Endothelial cell of umbilical vein (primary cell): ENCODE results near the gene NR6A1. TPM values are rescaled to one million over a fixed set of nuclear protein-coding genes. Genes with fewer than 3 reads are reported as not detected.

Experiments
- BruUV-seq: library from RNA; stranded (reverse); fragments of 400-500 nt; replicated peaks from 2 replicates; lab custom pipeline; 2021; lab: Mats Ljungman, UMichigan
- CTCF ChIA-PET: fragments of 300-600, 350-600 bp; sonication (Branson Sonifier 250); formaldehyde crosslinking; loops from one replicate; lab custom pipeline; 2021; ENCODE audit warnings: antibody characterized with exemption, inconsistent platforms; lab: Charles Lee
- POLR2A ChIA-PET: fragments of 300-600, 350-600 bp; sonication (Branson Sonifier 250); formaldehyde crosslinking; loops from one replicate; lab custom pipeline; 2021; ENCODE audit warnings: antibody characterized with exemption, inconsistent platforms; lab: Charles Lee
- DNase-seq: peaks from one replicate; pipeline ENCODE4 v3.0.0-alpha.2; 2011; ENCODE audit warnings: low read depth, low spot score
- FAIRE-seq: peaks from 2 replicates; lab custom pipeline; 2011; peaks lifted over from hg19 to GRCh38; lab: Jason Lieb, UNC
- H2AFZ ChIP-seq: 2 replicates; pipeline ENCODE4 v1.6.0; 2012; ENCODE audit warnings: low read depth, low read length, control low read depth, inconsistent platforms
- H3K27ac ChIP-seq: 2 replicates; pipeline ENCODE4 v1.5.1; 2011; ENCODE audit warnings: low read depth, mild to moderate bottlenecking, control low read depth, low read length, moderate library complexity; ENCODE audit not compliant: insufficient read depth
- H3K27me3 ChIP-seq, 2 experiments: 2 replicates each; pipeline versions ENCODE4 v1.6.0 to v1.6.1; 2011; ENCODE audit warnings: low read length in 2 of 2, mixed read lengths in 1 of 2; ENCODE audit not compliant: control insufficient read depth in 2 of 2, insufficient read depth in 2 of 2
- H3K36me3 ChIP-seq, 2 experiments: 2 replicates in 1 of 2; 3 replicates in 1 of 2; pipeline ENCODE4 v1.5.1; 2011; ENCODE audit warnings: low read length in 2 of 2, mild to moderate bottlenecking in 1 of 2, moderate library complexity in 1 of 2; ENCODE audit not compliant: control insufficient read depth in 2 of 2, insufficient read depth in 2 of 2; ENCODE audit errors: extremely low read depth in 1 of 2
- H3K4me1 ChIP-seq: 3 replicates; pipeline ENCODE4 v1.5.1; 2011; ENCODE audit warnings: mild to moderate bottlenecking, low read length; ENCODE audit not compliant: control insufficient read depth, insufficient read depth; ENCODE audit errors: extremely low read depth
- H3K4me2 ChIP-seq: 2 replicates; pipeline ENCODE4 v1.6.1; 2011; ENCODE audit warnings: low read length, control low read depth, mixed read lengths; ENCODE audit not compliant: insufficient read depth
- H3K4me3 ChIP-seq, 3 experiments: fragments of 200-600 bp in 1 of 3; sonication (generic), shearing (Covaris generic) in 1 of 3; replicated peaks in 1 of 3; 2 replicates each; pipeline ENCODE4 v1.5.1; 2011 to 2016; ENCODE audit warnings: control low read depth in 3 of 3, low read length in 3 of 3, mild to moderate bottlenecking in 2 of 3, inconsistent platforms in 1 of 3, low read depth in 1 of 3, moderate library complexity in 1 of 3; ENCODE audit not compliant: insufficient read depth in 1 of 3
- H3K79me2 ChIP-seq: 2 replicates; pipeline ENCODE4 v1.6.0; 2012; ENCODE audit warnings: low read length, inconsistent platforms; ENCODE audit not compliant: control insufficient read depth, insufficient read depth
- H3K9ac ChIP-seq: replicated peaks from 2 replicates; pipeline ENCODE3; 2011; ENCODE audit warnings: low read length, control low read depth; ENCODE audit not compliant: insufficient read depth; ENCODE audit errors: extremely low read depth
- H3K9me1 ChIP-seq: replicated peaks from 3 replicates; pipeline ENCODE4 v1.6.0; 2011; ENCODE audit warnings: mild to moderate bottlenecking, low read length; ENCODE audit not compliant: control insufficient read depth, insufficient read depth; ENCODE audit errors: extremely low read depth
- H3K9me3 ChIP-seq: replicated peaks from 2 replicates; pipeline ENCODE4 v1.5.1; 2012; ENCODE audit warnings: low read length, inconsistent platforms; ENCODE audit not compliant: control insufficient read depth, insufficient read depth
- H4K20me1 ChIP-seq: replicated peaks from 2 replicates; pipeline ENCODE3; 2011; ENCODE audit warnings: mild to moderate bottlenecking, low read length; ENCODE audit not compliant: control insufficient read depth, insufficient read depth; ENCODE audit errors: extremely low read depth
- CTCF ChIP-seq, 2 donors: IDR thresholded peaks; 1 replicate in 1 of 2; 2 replicates in 1 of 2; pipeline ENCODE4 v1.5.1; 2011; ENCODE audit warnings: low read length in 2 of 2, mild to moderate bottlenecking in 2 of 2, moderate library complexity in 2 of 2, control low read depth in 1 of 2, inconsistent platforms in 1 of 2, low read depth in 1 of 2; ENCODE audit not compliant: insufficient read depth in 1 of 2; ENCODE audit errors: extremely low read depth in 1 of 2
- EZH2 ChIP-seq: IDR thresholded peaks from 2 replicates; pipeline ENCODE4 v1.6.1; 2012; ENCODE audit warnings: borderline replicate concordance, low read depth, mild to moderate bottlenecking, moderate library complexity, low read length, inconsistent platforms; ENCODE audit not compliant: severe bottlenecking
- FOS ChIP-seq: IDR thresholded peaks from 2 replicates; pipeline ENCODE4 v1.6.1; 2011; ENCODE audit warnings: mild to moderate bottlenecking, low read length, moderate library complexity, borderline replicate concordance; ENCODE audit not compliant: insufficient read depth
- GATA2 ChIP-seq: IDR thresholded peaks from 2 replicates; pipeline ENCODE4 v1.7.0; 2011; ENCODE audit warnings: low read depth, mild to moderate bottlenecking, moderate library complexity, mixed read lengths, low read length; ENCODE audit not compliant: insufficient read length, insufficient read depth
- JUN ChIP-seq: IDR thresholded peaks from 2 replicates; pipeline ENCODE4 v1.6.1; 2011; ENCODE audit warnings: borderline replicate concordance, low read depth; ENCODE audit not compliant: insufficient read length, insufficient read depth
- MAX ChIP-seq: IDR thresholded peaks from 2 replicates; pipeline ENCODE4 v1.6.1; 2011; ENCODE audit not compliant: insufficient read depth, insufficient read length
- MYC ChIP-seq: IDR thresholded peaks from one replicate; pipeline ENCODE4 v1.6.1; 2011; ENCODE audit warnings: mild to moderate bottlenecking, low read depth, low read length
- POLR2A ChIP-seq: IDR thresholded peaks from 2 replicates; pipeline ENCODE4 v1.6.1; 2012; ENCODE audit warnings: low read depth, mild to moderate bottlenecking, control low read depth, low read length
- POLR2AphosphoS5 ChIP-seq: IDR thresholded peaks from 2 replicates; pipeline ENCODE4 v1.6.1; 2012; ENCODE audit warnings: low read depth, mild to moderate bottlenecking, control low read depth, low read length, moderate library complexity; ENCODE audit not compliant: insufficient read depth
- dilution Hi-C: fragments of 300-500 bp; cut with MboI; formaldehyde crosslinking; loops from one replicate; pipeline ENCODE4 v1.15.0; 2019; ENCODE audit warnings: low sequenced_read_pairs; ENCODE audit not compliant: extremely low pct_ligation_motif_present
- intact Hi-C: fragments of 100-400 bp; cut with micrococcal nuclease; formaldehyde crosslinking; loops from one replicate; pipeline ENCODE4 v1.10.0; 2022
- polyA plus RNA-seq, 4 experiments: library from polyadenylated mRNA; depleted of rRNA in 3 of 4; stranded (reverse) in 3 of 4; unstranded in 1 of 4; fragments of >200 nt; gene quantifications; 2 replicates each; pipeline versions ENCODE4 v1.2.1 to v1.2.3, GENCODE V29; 2011 to 2012; ENCODE audit warnings: missing spikeins in 1 of 4
- total RNA-seq: library from RNA; stranded (reverse); gene quantifications from 2 replicates; pipeline ENCODE4 v1.2.3, GENCODE V29; 2021

The NR6A1 gene
- total and polyA plus RNA-seq, 2 donors (not counting 3 experiments of a cell fraction or from before 2014, with no cell fraction given): 0.17 to 1.2 TPM

- Histone ChIP-seq H3K9me1 (no peaks in the 10 kb centered on the region), H4K20me1 (no peaks in the 10 kb centered on the region), H3K27ac (no peak overlapping the region), H3K79me2 (no peaks in the 10 kb centered on the region), H3K9me3 (no peaks in the 10 kb centered on the region), H3K36me3 (no peaks in the 10 kb centered on the region), H2AFZ (no peak overlapping the region), H3K4me3 (no peak overlapping the region), H3K9ac (no peak overlapping the region), H3K27me3 (peaks cover 2% of the 10 kb centered on the region in 2 experiments), H3K4me1 (no peaks in the 10 kb centered on the region), H3K4me2 (no peak overlapping the region)
- no TSS peak for BruUV-seq
- no peak for TF ChIP-seq POLR2AphosphoS5
- no peak for TF ChIP-seq MYC
- TF ChIP-seq FOS: no peak
- TF ChIP-seq MAX: no peak
- TF ChIP-seq GATA2: no peak
- TF ChIP-seq EZH2: no peak
- no peak for TF ChIP-seq JUN
- TF ChIP-seq CTCF (IDR thresholded peaks at IDR 0.05; ENCODE audit: extremely low read depth in 1 of 2, insufficient read depth in 1 of 2, low read depth in 1 of 2, low read length in 2 of 2): no peak
- no peak for TF ChIP-seq POLR2A
- no peak for FAIRE-seq
- no peak for DNase-seq
- CTCF ChIA-PET: interaction anchor here (1.3 to 2.2 kb wide), 2 partner anchors 14 to 16 kb away, joined by 4 to 22 read pairs; no protein-coding TSS in a partner anchor
- dilution Hi-C loops (no loop called here), intact Hi-C loops (no loop called here)
- POLR2A ChIA-PET: no interaction called here
These were observed 248.7 kb downstream of the NR6A1 start for GRCh38 chr9:124522121-124523098.
